Stimulated activated effector memory CD8-positive, alpha-beta T cell treated with anti-CD3 and anti-CD28 coated beads, Interleukin-12 subunit alpha, Interleukin-12 subunit beta, amount 100 ng/mL, for 72 hours (primary cell): ENCODE data around the gene ST3GAL4.
A peak's percentile ranks its signal among the peaks of the same experiment; 100 is the strongest.
"Not testable (repeated sequence)": the region's sequence is repeated elsewhere in the genome, so short reads cannot be mapped to it uniquely, and the experiment has no call there.

ENCODE experiments used
- ATAC-seq: fragments of 150-1000 bp; cut with Tn5 transposase; 2 replicates; pipeline ENCODE4 v1.10.0; 2021
- DNase-seq, 2 donors: peaks; one replicate each; pipeline ENCODE4 v3.0.0; 2021 to 2022; ENCODE audit warnings: low spot score in 2 of 2
- H3K27ac Mint-ChIP-seq: one replicate; pipeline ENCODE4 v1.8.0; 2022; ENCODE audit warnings: mild to moderate bottlenecking, mixed read lengths
- H3K36me3 Mint-ChIP-seq: one replicate; pipeline ENCODE4 v1.8.0; 2022; ENCODE audit warnings: mild to moderate bottlenecking, mixed read lengths
- H3K4me1 Mint-ChIP-seq: one replicate; pipeline ENCODE4 v1.8.0; 2022; ENCODE audit warnings: mixed read lengths
- H3K4me3 Mint-ChIP-seq: one replicate; pipeline ENCODE4 v1.8.0; 2022; ENCODE audit warnings: mild to moderate bottlenecking, mixed read lengths
- H3K9me3 Mint-ChIP-seq: one replicate; pipeline ENCODE4 v1.8.0; 2022; ENCODE audit warnings: mixed read lengths

Gene ST3GAL4

DNA sequence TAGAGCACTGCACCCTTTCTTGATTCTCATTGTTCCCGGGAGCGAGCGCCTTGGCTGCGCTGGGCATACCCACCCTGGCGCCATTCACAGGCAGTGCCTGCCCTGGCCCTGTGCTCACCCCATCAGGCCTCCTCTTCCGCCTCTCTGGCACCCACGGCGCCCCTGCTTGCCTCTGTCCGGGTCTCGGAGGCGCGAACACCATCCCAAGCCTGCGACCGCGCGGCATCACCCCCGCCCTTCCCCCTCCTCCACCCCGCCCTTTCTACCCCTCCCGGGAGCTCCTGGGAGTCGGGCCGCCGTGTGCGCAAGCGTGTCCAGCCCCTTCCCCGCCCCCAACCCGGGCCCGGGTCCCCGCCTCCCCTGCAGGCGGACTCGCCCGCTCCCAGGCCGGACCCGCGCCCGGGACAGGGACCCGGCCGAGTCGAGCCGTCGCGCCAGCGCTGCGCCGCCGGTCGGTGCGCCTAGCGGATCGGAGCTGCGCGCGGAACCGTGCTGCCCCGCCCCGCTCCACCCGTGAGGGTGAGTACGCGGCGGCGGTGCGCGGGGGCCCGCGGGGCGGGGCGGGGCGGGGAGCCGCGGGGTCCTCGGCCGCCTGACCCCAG is at the start of gene ST3GAL4:
Gene ST3GAL4, plus strand, starts transcription at position 363 of the 602 bp plus-strand sequence. CDS start 50,470 bp downstream, outside the sequence.
- Mint-ChIP-seq H3K9me3 (no peaks in the 10 kb centered on the region), H3K4me1 (peaks cover 57% of the 10 kb centered on the region), H3K27ac (peak within 1 kb of the TSS; percentile 96), H3K4me3 (peak within 1 kb of the TSS; percentile 95), H3K36me3 (peaks cover 28% of the 10 kb centered on the region)
- peak; percentile 54 to 86 for DNase-seq
- peak; percentile 74 for ATAC-seq

DNA sequence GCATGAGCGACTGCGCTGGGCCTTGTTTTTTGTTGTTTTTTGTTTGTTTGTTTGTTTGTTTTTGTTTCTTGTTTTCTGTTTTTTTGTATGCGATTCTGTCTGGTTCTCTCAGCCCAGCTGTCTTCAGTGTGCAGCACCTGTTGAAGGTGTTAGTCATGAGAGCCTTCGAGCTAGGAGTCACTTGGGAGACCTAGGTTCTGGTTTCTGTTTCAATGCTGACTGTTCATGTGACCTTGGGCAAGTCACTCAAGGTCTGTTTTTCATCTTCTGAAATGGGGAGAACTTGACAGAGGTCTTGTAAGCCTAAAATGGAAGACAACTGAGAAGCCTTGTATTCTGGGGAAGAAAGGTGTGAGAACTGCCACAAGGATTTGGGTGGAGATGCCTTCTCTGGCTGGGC is 49.8 kb upstream of the ST3GAL4 start:
- Mint-ChIP-seq H3K4me3 (peak overlapping the region; percentile 93), H3K27ac (peak overlapping the region; percentile 97), H3K36me3 (peaks cover 87% of the 10 kb centered on the region), H3K9me3 (no peaks in the 10 kb centered on the region), H3K4me1 (peaks cover 35% of the 10 kb centered on the region)
- ATAC-seq (peak; percentile 63), DNase-seq (no peak)

DNA sequence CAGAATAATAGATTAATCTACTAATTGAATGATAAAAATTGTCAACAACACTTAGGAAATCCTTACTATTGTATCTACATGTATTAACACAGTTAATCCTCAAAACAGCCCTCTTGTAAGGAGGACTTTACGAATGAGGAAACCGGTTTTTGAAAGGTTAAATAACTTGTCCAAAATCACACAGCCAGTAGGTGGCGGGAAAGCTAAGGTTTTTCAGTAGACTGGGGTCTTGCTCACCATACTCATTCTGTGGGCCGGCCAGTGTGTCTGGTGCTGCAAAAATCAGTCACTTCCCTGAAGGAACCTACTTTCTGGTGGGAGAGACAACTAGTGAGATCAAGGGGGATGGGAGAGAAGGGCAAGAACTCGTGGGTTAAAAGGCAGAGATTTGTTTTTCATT is 47.8 kb upstream of the ST3GAL4 start:
- no peak overlapping the region for H3K27ac Mint-ChIP-seq
- H3K4me1 Mint-ChIP-seq = peaks cover 44% of the 10 kb centered on the region
- no peaks in the 10 kb centered on the region for H3K9me3 Mint-ChIP-seq
- ATAC-seq (no peak), DNase-seq (no peak)
- H3K4me3 Mint-ChIP-seq = no peak overlapping the region
- H3K36me3 Mint-ChIP-seq = peaks cover 81% of the 10 kb centered on the region

DNA sequence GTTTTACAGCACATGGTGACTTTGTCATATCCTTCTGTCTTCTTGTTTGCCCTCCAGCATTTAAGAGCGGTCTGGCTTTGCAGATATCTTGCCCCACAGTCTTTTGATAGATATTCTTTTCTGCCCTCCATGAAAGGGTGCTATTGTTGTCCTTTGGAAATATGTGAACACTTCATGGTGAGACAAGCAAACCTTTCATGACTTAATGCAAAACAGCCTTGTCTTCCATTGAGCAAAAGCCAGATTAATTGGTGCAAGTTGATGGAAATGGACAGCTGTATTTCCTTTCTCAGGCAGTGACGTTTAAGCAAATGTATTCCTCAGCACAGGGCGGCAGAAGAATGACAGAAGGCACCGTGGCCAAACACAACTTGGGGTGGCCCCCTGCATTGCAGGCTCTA is 47.2 kb upstream of the ST3GAL4 start:
- peaks cover 81% of the 10 kb centered on the region for H3K36me3 Mint-ChIP-seq
- H3K27ac Mint-ChIP-seq = no peak overlapping the region
- no peak for ATAC-seq
- peaks cover 44% of the 10 kb centered on the region for H3K4me1 Mint-ChIP-seq
- no peak for DNase-seq
- no peak overlapping the region for H3K4me3 Mint-ChIP-seq
- H3K9me3 Mint-ChIP-seq = no peaks in the 10 kb centered on the region

DNA sequence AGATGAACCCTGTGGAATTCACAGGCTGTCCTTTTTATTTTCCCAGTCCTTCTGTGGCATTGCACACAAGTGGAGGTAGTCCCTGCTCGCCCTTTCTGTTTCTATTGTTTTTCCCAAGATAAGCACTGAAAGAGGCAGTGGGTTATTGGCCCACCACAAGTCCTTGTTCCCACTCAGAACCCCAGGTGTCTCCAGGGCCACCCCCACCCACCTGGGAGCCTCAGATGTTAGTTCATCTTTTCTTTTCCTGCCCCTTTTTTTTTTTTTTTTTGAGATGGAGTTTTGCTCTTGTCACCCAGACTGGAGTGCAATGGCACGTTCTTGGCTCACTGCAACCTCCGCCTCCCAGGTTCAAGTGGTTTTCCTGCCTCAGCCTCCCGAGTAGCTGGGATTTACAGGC is 46.7 kb upstream of the ST3GAL4 start:
- Mint-ChIP-seq H3K36me3 (peaks cover 81% of the 10 kb centered on the region), H3K4me1 (peaks cover 44% of the 10 kb centered on the region)
- H3K4me3 Mint-ChIP-seq, DNase-seq, H3K27ac Mint-ChIP-seq, H3K9me3 Mint-ChIP-seq, ATAC-seq: not testable (repeated sequence)

DNA sequence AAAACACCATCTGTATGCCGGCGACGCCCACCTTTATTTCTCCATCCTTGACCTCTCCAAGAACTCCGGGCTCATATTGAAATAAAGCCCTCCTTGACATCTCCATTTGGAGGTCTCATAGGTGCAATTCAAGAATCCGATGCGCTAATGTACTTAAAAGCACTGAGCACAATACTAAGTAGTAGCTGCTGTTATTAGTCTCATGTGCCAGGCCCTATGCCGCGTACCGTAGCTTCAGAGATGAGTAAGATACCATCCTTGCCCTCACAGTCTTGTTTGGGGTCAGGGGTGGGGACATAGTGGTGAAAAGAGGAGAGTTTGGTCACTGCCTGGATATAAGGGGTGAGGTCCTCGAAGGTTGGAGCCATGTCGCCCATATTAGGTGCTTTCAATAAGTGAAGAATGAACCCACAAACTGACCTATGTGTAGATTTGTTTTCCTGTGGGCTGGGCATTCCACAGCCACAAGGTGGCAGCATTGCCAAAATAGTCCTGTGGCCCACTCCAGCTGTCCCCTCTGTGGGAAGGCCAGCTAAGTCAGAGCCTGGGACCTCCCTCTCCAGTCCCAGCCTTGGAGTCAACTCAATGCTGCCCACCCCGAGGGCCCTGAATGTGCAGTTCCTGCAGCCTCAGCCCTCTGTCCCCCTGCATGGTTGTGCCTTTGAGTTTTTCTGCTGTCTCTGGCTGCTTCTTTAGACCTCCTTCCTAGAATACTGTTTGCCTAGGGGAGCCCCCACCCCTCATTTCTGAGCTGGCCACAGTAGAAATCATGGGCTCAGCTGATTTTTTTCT is 45.1 kb upstream of the ST3GAL4 start:
- Mint-ChIP-seq H3K27ac (peak overlapping the region; percentile 63), H3K9me3 (no peaks in the 10 kb centered on the region), H3K36me3 (peaks cover 76% of the 10 kb centered on the region), H3K4me3 (no peak overlapping the region), H3K4me1 (peaks cover 36% of the 10 kb centered on the region)
- peak; percentile 59 to 74 for DNase-seq
- ATAC-seq = peak; percentile 83

GRCh38 chr11:126310992-126311310 is 44.5 kb upstream of the ST3GAL4 start:
- ATAC-seq (no peak), DNase-seq (no peak)
- Mint-ChIP-seq H3K27ac (peak overlapping the region; percentile 63), H3K4me3 (no peak overlapping the region), H3K9me3 (no peaks in the 10 kb centered on the region), H3K36me3 (peaks cover 72% of the 10 kb centered on the region), H3K4me1 (peaks cover 32% of the 10 kb centered on the region)

DNA sequence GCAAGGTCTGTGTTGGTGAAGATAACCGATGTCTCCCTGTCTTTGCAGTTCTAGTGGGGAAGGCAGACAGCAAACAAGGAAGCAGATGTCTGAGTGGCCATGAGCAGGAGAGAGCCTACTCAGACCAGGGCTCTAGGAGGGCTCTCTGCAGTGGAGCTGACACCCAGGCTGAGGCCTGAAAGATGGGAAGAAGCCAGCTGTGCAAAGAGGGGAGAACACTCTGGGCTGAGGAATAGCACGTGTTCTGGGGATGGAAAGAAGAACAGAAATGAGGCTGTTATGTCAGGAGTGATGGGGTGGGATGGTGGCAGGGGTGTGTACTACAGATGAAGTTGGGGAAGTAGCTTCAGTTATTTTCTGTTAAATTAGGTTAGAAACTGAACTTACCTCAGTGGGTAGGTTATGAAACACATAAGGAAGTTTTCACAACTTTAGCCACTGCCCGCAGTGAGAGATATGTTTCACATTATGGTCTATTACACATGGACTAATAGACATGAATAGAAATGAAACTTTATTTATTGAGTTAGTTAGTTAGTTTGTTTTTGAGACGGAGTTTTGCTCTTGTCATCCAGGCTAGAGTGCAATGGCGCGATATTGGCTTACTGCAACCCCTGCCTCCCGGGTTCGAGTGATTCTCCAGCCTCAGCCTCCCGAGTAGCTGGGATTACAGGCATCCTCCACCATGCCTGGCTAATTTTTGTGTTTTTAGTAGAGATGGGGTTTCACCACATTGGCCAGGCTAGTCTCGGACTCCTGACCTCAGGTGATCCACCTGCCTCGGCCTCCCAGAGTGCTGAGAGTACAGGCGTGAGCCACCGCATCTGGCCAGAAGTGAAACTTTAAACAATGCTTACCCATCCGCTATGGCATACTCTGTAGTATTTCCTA is 43.8 kb upstream of the ST3GAL4 start:
- peak overlapping the region; percentile 63 for H3K27ac Mint-ChIP-seq
- peaks cover 77% of the 10 kb centered on the region for H3K36me3 Mint-ChIP-seq
- H3K4me3 Mint-ChIP-seq = no peak overlapping the region
- H3K9me3 Mint-ChIP-seq = peaks cover 3% of the 10 kb centered on the region
- ATAC-seq = no peak
- DNase-seq = no peak
- H3K4me1 Mint-ChIP-seq = peaks cover 37% of the 10 kb centered on the region

GRCh38 chr11:126312961-126313360 is 42.5 kb upstream of the ST3GAL4 start:
- H3K9me3 Mint-ChIP-seq = peaks cover 3% of the 10 kb centered on the region
- H3K27ac Mint-ChIP-seq = peak overlapping the region; percentile 37
- H3K36me3 Mint-ChIP-seq = peaks cover 74% of the 10 kb centered on the region
- H3K4me3 Mint-ChIP-seq = no peak overlapping the region
- no peak for DNase-seq
- no peak for ATAC-seq
- H3K4me1 Mint-ChIP-seq = peaks cover 43% of the 10 kb centered on the region

DNA sequence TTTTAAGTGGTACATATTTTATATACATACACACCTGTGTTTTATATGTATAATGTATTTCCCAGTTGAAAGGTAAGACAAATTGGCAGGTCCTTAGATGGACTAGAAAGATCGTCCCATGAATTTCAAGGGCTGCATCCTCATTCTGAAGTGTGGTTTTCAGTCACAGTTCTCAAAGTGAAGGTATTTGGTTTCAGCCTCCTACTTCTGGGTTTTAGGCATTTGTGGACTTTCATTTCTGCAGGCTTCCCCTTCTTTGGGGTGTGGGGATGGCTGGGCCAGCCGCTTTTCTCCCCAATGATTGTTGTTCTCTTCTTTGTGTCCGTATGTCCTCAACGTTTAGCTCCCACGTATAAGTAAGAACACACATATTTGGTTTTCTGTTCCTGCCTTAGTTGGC is 41.7 kb upstream of the ST3GAL4 start:
- Mint-ChIP-seq H3K27ac (peak overlapping the region; percentile 37), H3K9me3 (peaks cover 3% of the 10 kb centered on the region), H3K36me3 (peaks cover 70% of the 10 kb centered on the region), H3K4me3 (no peak overlapping the region), H3K4me1 (peaks cover 48% of the 10 kb centered on the region)
- DNase-seq = no peak
- no peak for ATAC-seq

DNA sequence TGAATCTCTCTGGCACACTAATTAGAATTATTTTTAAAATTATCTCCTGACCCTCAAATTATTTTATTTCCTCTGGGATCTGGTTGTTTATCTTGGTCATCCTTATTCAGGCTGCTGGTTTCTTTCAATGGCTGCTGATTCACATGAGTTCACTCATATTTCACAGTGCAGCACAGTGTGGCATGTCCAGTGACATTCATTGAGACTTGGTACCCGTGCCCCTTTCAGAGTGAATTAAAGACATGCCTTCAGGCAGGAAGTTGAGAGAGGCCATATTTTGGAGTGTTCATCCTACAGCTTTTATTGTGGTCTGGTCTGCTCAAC is 38.1 kb upstream of the ST3GAL4 start:
- Mint-ChIP-seq H3K4me3 (peak overlapping the region; percentile 64), H3K4me1 (peaks cover 52% of the 10 kb centered on the region), H3K27ac (peak overlapping the region; percentile 90), H3K36me3 (peaks cover 51% of the 10 kb centered on the region), H3K9me3 (peaks cover 3% of the 10 kb centered on the region)
- DNase-seq (no peak), ATAC-seq (no peak)

GRCh38 chr11:126317756-126318573 is 37.5 kb upstream of the ST3GAL4 start:
- peaks cover 52% of the 10 kb centered on the region for H3K4me1 Mint-ChIP-seq
- peak; percentile 82 for ATAC-seq
- H3K36me3 Mint-ChIP-seq = peaks cover 52% of the 10 kb centered on the region

GRCh38 chr11:126318574-126319373 is 36.7 kb upstream of the ST3GAL4 start:
- H3K9me3 Mint-ChIP-seq = peaks cover 3% of the 10 kb centered on the region
- DNase-seq (peak in 1 of 2 donors; percentile 59), ATAC-seq (peak; percentile 90)
- H3K4me1 Mint-ChIP-seq = peaks cover 52% of the 10 kb centered on the region
- H3K36me3 Mint-ChIP-seq = peaks cover 46% of the 10 kb centered on the region
- H3K4me3 Mint-ChIP-seq = peak overlapping the region; percentile 64
- H3K27ac Mint-ChIP-seq = peak overlapping the region; percentile 90

More at GRCh38 chr11:126317756-126318573, 37.5 kb upstream of the ST3GAL4 start:
- H3K27ac Mint-ChIP-seq = peak overlapping the region; percentile 90
- peaks cover 3% of the 10 kb centered on the region for H3K9me3 Mint-ChIP-seq
- peak overlapping the region; percentile 64 for H3K4me3 Mint-ChIP-seq
- peak in 1 of 2 donors; percentile 54 for DNase-seq

DNA sequence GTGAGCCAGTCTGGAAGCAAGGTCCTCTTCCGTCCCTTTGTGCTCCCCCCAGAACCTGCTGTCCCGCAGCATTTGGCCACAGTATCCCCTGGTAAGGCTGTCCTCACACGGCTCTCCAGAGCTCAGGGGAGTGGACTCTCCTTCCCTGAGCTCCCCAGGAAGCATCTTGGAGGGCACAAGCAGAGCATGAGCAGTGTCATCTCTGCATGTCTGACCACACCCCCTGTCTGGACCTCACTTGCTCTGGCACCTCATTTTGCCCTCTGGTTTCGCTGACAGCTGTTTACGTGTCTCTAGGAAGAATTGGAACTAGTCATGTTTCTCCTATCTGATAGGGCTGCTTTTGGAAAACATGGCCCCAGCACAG is 36.1 kb upstream of the ST3GAL4 start:
- ATAC-seq = no peak
- DNase-seq = no peak
- H3K36me3 Mint-ChIP-seq = peaks cover 46% of the 10 kb centered on the region
- H3K9me3 Mint-ChIP-seq = peaks cover 3% of the 10 kb centered on the region
- H3K4me3 Mint-ChIP-seq = peak overlapping the region; percentile 64
- H3K4me1 Mint-ChIP-seq = peaks cover 52% of the 10 kb centered on the region
- peak overlapping the region; percentile 90 for H3K27ac Mint-ChIP-seq
